Suprapubic skin (tissue), 4 donors: ENCODE data around the gene CACNB4. TPM values are rescaled to one million over a fixed set of nuclear protein-coding genes. Genes with fewer than 3 reads are reported as not detected.

ENCODE experiments used
- DNase-seq, 2 donors: peaks; one replicate each; pipeline ENCODE4 v3.0.0-alpha.2; 2019; ENCODE audit warnings: low spot score in 2 of 2
- H3K27ac ChIP-seq: fragments of 200-600 bp; sonication (generic); one replicate; pipeline ENCODE4 v1.5.1; 2019
- H3K27me3 ChIP-seq: fragments of 200-600 bp; sonication (generic); one replicate; pipeline ENCODE4 v1.5.1; 2019
- H3K36me3 ChIP-seq: fragments of 200-600 bp; sonication (generic); one replicate; pipeline ENCODE4 v1.5.1; 2019
- H3K4me1 ChIP-seq: fragments of 200-600 bp; sonication (generic); one replicate; pipeline ENCODE4 v1.5.1; 2019
- H3K4me3 ChIP-seq: fragments of 200-600 bp; sonication (generic); one replicate; pipeline ENCODE4 v1.5.1; 2019; ENCODE audit warnings: mild to moderate bottlenecking
- H3K9me3 ChIP-seq: fragments of 200-600 bp; sonication (generic); one replicate; pipeline ENCODE4 v1.5.1; 2019
- CTCF ChIP-seq, 2 donors: fragments of 200-600 bp in 1 of 2; fragments of 450-650 bp in 1 of 2; sonication (generic) in 1 of 2; IDR thresholded peaks; one replicate each; pipeline ENCODE4 v1.5.1; 2016 to 2019; ENCODE audit warnings: antibody characterized with exemption in 2 of 2, mild to moderate bottlenecking in 1 of 2, moderate library complexity in 1 of 2
- EP300 ChIP-seq: sonication (generic); formaldehyde crosslinking; IDR thresholded peaks from one replicate; pipeline ENCODE4 v1.6.1; 2017; ENCODE audit warnings: antibody characterized with exemption
- POLR2A ChIP-seq, 2 donors: fragments of 450-650 bp; IDR thresholded peaks; one replicate each; pipeline ENCODE4 v1.6.1; 2017; ENCODE audit warnings: antibody characterized with exemption in 2 of 2, mild to moderate bottlenecking in 2 of 2, moderate library complexity in 2 of 2
- POLR2AphosphoS5 ChIP-seq, 3 donors: sonication (generic); formaldehyde crosslinking; IDR thresholded peaks; one replicate each; pipeline ENCODE4 v1.6.1; 2017; ENCODE audit warnings: antibody characterized with exemption in 3 of 3
- WGBS: methylation state at CpG from one replicate; pipeline ENCODE4 v1.1.5; 2018; 5-methylcytosine and 5-hydroxymethylcytosine counted together
- total RNA-seq, 4 donors: library from RNA; depleted of rRNA; stranded (reverse); fragments of >200 nt; gene quantifications; one replicate each; pipeline ENCODE4 v1.1.0, GENCODE V29; 2016

CACNB4 gene
- total RNA-seq, 4 donors from 2014 or later, result 7.6 to 14.5 (median 10.7) TPM

- TF ChIP-seq CTCF (IDR thresholded peaks at IDR 0.05) (no peak), POLR2A (IDR thresholded peaks at IDR 0.05) (no peak), EP300 (no peak), POLR2AphosphoS5 (IDR thresholded peaks at IDR 0.05) (no peak)
- Histone ChIP-seq H3K9me3 (no peaks in the 10 kb centered on the region), H3K27me3 (no peaks in the 10 kb centered on the region), H3K36me3 (no peaks in the 10 kb centered on the region), H3K4me3 (peak overlapping the region; percentile 23), H3K4me1 (peaks cover 32% of the 10 kb centered on the region), H3K27ac (peak overlapping the region; percentile 46)
- 43% methylated on average over 5 of the region's 5 CpGs for WGBS
- DNase-seq, result no peak
These were observed 151.1 kb downstream of the CACNB4 start for GRCh38 chr2:151947813-151948165.

GRCh38 chr2:151946899-151947812 lies 151.7 kb downstream of the CACNB4 start:
- Histone ChIP-seq H3K27me3 (no peaks in the 10 kb centered on the region), H3K27ac (peak overlapping the region; percentile 46), H3K36me3 (no peaks in the 10 kb centered on the region), H3K4me1 (peaks cover 32% of the 10 kb centered on the region), H3K9me3 (no peaks in the 10 kb centered on the region), H3K4me3 (peak overlapping the region; percentile 23)
- TF ChIP-seq CTCF (IDR thresholded peaks at IDR 0.05) (peak; percentile 57 to 61), POLR2AphosphoS5 (IDR thresholded peaks at IDR 0.05) (no peak)
- no peak for DNase-seq
- WGBS, result 29% methylated on average over 15 of the region's 15 CpGs

- H3K9me3 ChIP-seq, result no peaks in the 10 kb centered on the region
- H3K27me3 ChIP-seq, result no peaks in the 10 kb centered on the region
- 68% methylated on average over 6 of the region's 6 CpGs for WGBS
- H3K36me3 ChIP-seq, result no peaks in the 10 kb centered on the region
- DNase-seq, result no peak
- H3K27ac ChIP-seq, result no peak overlapping the region
- no peak overlapping the region for H3K4me3 ChIP-seq
- no peak for TF ChIP-seq EP300
- TF ChIP-seq POLR2A (IDR thresholded peaks at IDR 0.05), result no peak
- no peak for TF ChIP-seq POLR2AphosphoS5 (IDR thresholded peaks at IDR 0.05)
- TF ChIP-seq CTCF (IDR thresholded peaks at IDR 0.05), result no peak
- H3K4me1 ChIP-seq, result peaks cover 32% of the 10 kb centered on the region
These were observed 152.5 kb downstream of the CACNB4 start for GRCh38 chr2:151946250-151946884.

- no peak overlapping the region for H3K27ac ChIP-seq
- WGBS, result 91% methylated on average over 7 of the region's 7 CpGs
- no peak for DNase-seq
- H3K4me1 ChIP-seq, result peaks cover 32% of the 10 kb centered on the region
- no peak overlapping the region for H3K4me3 ChIP-seq
- no peaks in the 10 kb centered on the region for H3K36me3 ChIP-seq
- H3K9me3 ChIP-seq, result no peaks in the 10 kb centered on the region
- no peaks in the 10 kb centered on the region for H3K27me3 ChIP-seq
- TF ChIP-seq EP300, result no peak
- TF ChIP-seq POLR2AphosphoS5 (IDR thresholded peaks at IDR 0.05), result no peak
- no peak for TF ChIP-seq POLR2A (IDR thresholded peaks at IDR 0.05)
- no peak for TF ChIP-seq CTCF (IDR thresholded peaks at IDR 0.05)
These were observed 153.2 kb downstream of the CACNB4 start for GRCh38 chr2:151945602-151946001.

- Histone ChIP-seq H3K36me3 (no peaks in the 10 kb centered on the region), H3K27me3 (no peaks in the 10 kb centered on the region), H3K9me3 (no peaks in the 10 kb centered on the region), H3K4me3 (no peak overlapping the region), H3K4me1 (peaks cover 32% of the 10 kb centered on the region), H3K27ac (no peak overlapping the region)
- no peak for DNase-seq
- TF ChIP-seq POLR2A (IDR thresholded peaks at IDR 0.05) (no peak), EP300 (no peak), CTCF (IDR thresholded peaks at IDR 0.05) (no peak), POLR2AphosphoS5 (IDR thresholded peaks at IDR 0.05) (no peak)
- WGBS, result 59% methylated on average over 2 of the region's 2 CpGs
These were observed 153.7 kb downstream of the CACNB4 start for GRCh38 chr2:151945186-151945585.
